ENCODE data around the gene HS6ST2. TPM values are rescaled to one million over a fixed set of nuclear protein-coding genes. Genes with fewer than 3 reads are reported as not detected.

HS6ST2 gene
- polyA plus RNA-seq, 1 of the 3 experiments (the other 2 are of a cell fraction), result 0.05 TPM

DNA sequence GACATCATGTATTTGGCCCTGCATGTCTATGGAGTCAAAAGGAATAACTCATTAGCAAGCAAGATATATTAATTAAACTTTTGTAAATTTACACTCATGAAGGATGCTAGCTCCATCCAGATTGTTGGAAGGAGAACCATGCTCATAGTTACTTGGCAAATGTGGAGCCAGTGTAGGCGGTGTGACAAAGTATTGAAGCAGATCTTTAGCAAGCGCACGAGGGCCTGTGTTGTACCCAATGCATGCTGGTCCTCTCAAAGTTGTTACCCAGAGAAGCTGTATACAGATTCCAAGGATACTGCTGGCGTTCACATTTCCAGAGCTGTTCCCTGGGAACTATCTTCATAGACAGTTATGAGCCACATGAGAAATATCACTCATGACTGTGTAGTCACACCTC is 273.2 kb downstream of the HS6ST2 start:
- Histone ChIP-seq H3F3A (replicated peaks; ENCODE audit: insufficient read depth) (no peaks in the 10 kb centered on the region), H3K9me3 (no peaks in the 10 kb centered on the region), H4K20me1 (ENCODE audit: insufficient read depth) (no peaks in the 10 kb centered on the region), H3K4me1 (ENCODE audit: control insufficient read depth in 1 of 2, insufficient read depth in 2 of 2, low read depth in 1 of 2, low read length in 1 of 2) (no peaks in the 10 kb centered on the region), H3K9me2 (no peaks in the 10 kb centered on the region), H3K27ac (ENCODE audit: low read depth in 2 of 2, low read length in 1 of 2) (no peak overlapping the region), H3K4me3 (ENCODE audit: low read depth in 2 of 2, low read length in 1 of 2) (no peak overlapping the region), H3K36me3 (replicated peaks in 1 of 2; ENCODE audit: control insufficient read depth in 1 of 2, insufficient read depth in 2 of 2, low read length in 1 of 2) (no peaks in the 10 kb centered on the region), H3K79me2 (ENCODE audit: insufficient read depth) (no peaks in the 10 kb centered on the region), H3K9ac (no peak overlapping the region), H2AFZ (ENCODE audit: low read depth) (no peak overlapping the region), H3K27me3 (ENCODE audit: insufficient read depth) (peaks cover 16% of the 10 kb centered on the region; the same call in 1 of the 2 replicates), H3K4me2 (no peak overlapping the region)
- WGBS (ENCODE audit: low lambda C conversion rate), result 34% methylated on average over 4 of the region's 4 CpGs
- ChIA-PET POLR2A (no interaction called here), CTCF (no interaction called here)
- DNase-seq, result no peak
- TF ChIP-seq, protein P1, sequence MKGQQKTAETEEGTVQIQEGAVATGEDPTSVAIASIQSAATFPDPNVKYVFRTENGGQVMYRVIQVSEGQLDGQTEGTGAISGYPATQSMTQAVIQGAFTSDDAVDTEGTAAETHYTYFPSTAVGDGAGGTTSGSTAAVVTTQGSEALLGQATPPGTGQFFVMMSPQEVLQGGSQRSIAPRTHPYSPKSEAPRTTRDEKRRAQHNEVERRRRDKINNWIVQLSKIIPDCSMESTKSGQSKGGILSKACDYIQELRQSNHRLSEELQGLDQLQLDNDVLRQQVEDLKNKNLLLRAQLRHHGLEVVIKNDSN (IDR thresholded peaks at IDR 0.05; ENCODE audit: borderline replicate concordance, low read depth), result no peak
- TF ChIP-seq MEF2A (IDR thresholded peaks at IDR 0.05; ENCODE audit: borderline replicate concordance, low read depth), result no peak

DNA sequence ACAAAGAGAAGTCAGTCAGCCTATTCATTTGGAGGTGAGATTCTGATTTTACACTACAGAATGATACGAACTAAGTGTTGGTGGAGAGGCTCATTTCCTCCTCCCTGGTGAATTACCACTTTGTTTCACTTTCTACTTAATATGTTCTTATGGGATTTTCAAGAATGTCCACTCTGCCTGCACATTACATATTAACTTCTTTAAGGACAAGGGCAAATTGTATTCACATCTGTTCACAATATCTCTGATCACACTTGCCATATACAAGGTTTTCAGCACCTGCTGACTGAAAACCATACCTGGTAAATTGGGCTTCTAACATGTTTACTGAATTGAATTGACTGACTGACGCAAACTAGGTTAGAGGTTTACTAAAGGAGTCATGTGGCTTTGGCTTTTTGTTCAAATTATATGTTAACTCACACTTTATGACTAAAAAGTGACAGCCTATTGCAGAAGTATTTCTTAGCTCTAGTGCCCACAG is 281.2 kb downstream of the HS6ST2 start:
- 19% methylated on average over 2 of the region's 2 CpGs for WGBS (ENCODE audit: low lambda C conversion rate)
- H3F3A ChIP-seq (replicated peaks; ENCODE audit: insufficient read depth), result no peaks in the 10 kb centered on the region
- H3K4me1 ChIP-seq (ENCODE audit: control insufficient read depth in 1 of 2, insufficient read depth in 2 of 2, low read depth in 1 of 2, low read length in 1 of 2), result no peaks in the 10 kb centered on the region
- H3K36me3 ChIP-seq (replicated peaks in 1 of 2; ENCODE audit: control insufficient read depth in 1 of 2, insufficient read depth in 2 of 2, low read length in 1 of 2), result no peaks in the 10 kb centered on the region
- H3K9me3 ChIP-seq, result no peaks in the 10 kb centered on the region
- no peaks in the 10 kb centered on the region for H3K79me2 ChIP-seq (ENCODE audit: insufficient read depth)
- TF ChIP-seq JUND (IDR thresholded peaks at IDR 0.05) (no peak), YY1 (IDR thresholded peaks at IDR 0.05; ENCODE audit: low read depth) (no peak), POLR2AphosphoS5 (IDR thresholded peaks at IDR 0.05; ENCODE audit: low read depth, low read length) (no peak), CHD2 (IDR thresholded peaks at IDR 0.05; ENCODE audit: low read length, partially characterized antibody) (no peak), RFX5 (IDR thresholded peaks at IDR 0.05; ENCODE audit: low read length) (no peak), RCOR1 (IDR thresholded peaks at IDR 0.05; ENCODE audit: low read length) (no peak), RXRA (IDR thresholded peaks at IDR 0.05; ENCODE audit: borderline replicate concordance, low read depth) (no peak), TAF1 (IDR thresholded peaks at IDR 0.05; ENCODE audit: borderline replicate concordance, low read depth, low read length) (no peak), SIN3A (IDR thresholded peaks at IDR 0.05; ENCODE audit: borderline replicate concordance, low read depth, low read length) (no peak), MXI1 (IDR thresholded peaks at IDR 0.05; ENCODE audit: low read depth, low read length) (no peak)
- TF ChIP-seq, protein P2, sequence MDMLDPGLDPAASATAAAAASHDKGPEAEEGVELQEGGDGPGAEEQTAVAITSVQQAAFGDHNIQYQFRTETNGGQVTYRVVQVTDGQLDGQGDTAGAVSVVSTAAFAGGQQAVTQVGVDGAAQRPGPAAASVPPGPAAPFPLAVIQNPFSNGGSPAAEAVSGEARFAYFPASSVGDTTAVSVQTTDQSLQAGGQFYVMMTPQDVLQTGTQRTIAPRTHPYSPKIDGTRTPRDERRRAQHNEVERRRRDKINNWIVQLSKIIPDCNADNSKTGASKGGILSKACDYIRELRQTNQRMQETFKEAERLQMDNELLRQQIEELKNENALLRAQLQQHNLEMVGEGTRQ (IDR thresholded peaks at IDR 0.05; ENCODE audit: borderline replicate concordance, low read depth, low read length), result no peak
- H3K27ac ChIP-seq (ENCODE audit: low read depth in 2 of 2, low read length in 1 of 2), result no peak overlapping the region
- CTCF ChIA-PET, result interaction anchor here (1.2 kb wide), 1 partner anchor 10 kb away, joined by 4 read pairs; no protein-coding TSS in a partner anchor
- H3K4me2 ChIP-seq, result no peak overlapping the region
- H3K27me3 ChIP-seq (ENCODE audit: insufficient read depth), result no peaks in the 10 kb centered on the region
- no peak overlapping the region for H3K4me3 ChIP-seq (ENCODE audit: low read depth in 2 of 2, low read length in 1 of 2)
- no peak overlapping the region for H3K9ac ChIP-seq
- no peaks in the 10 kb centered on the region for H3K9me2 ChIP-seq
- DNase-seq, result no peak
- POLR2A ChIA-PET, result no interaction called here
- no peaks in the 10 kb centered on the region for H4K20me1 ChIP-seq (ENCODE audit: insufficient read depth)
- no peak overlapping the region for H2AFZ ChIP-seq (ENCODE audit: low read depth)

All from SK-N-SH (cell line).